ENCODE results near the gene INO80B. TPM values are rescaled to one million over a fixed set of nuclear protein-coding genes. Genes with fewer than 3 reads are reported as not detected.

The INO80B gene
- total and polyA plus RNA-seq, 2 of the 8 experiments (the other 6 are each of a cell fraction or from before 2014, with no cell fraction given), result 3.9 to 18.5 TPM

- TF ChIP-seq E2F6 (IDR thresholded peaks at IDR 0.05) (peak; percentile 47; the same call in 1 of the 2 replicates), SUZ12 (IDR thresholded peaks at IDR 0.05; ENCODE audit: low read length) (no peak), RAD21 (IDR thresholded peaks at IDR 0.05 in 1 of 2, conservative IDR thresholded peaks at IDR 0.05 in 1 of 2; ENCODE audit: low read depth in 2 of 2, low read length in 2 of 2) (no peak), BRCA1 (IDR thresholded peaks at IDR 0.05; ENCODE audit: low read depth, low read length) (no peak), HDAC2 (IDR thresholded peaks at IDR 0.05; ENCODE audit: borderline replicate concordance in 1 of 2, low read depth in 2 of 2, low read length in 2 of 2) (no peak; a peak in 1 of 4 replicates), NANOG (IDR thresholded peaks at IDR 0.05; ENCODE audit: insufficient read depth, low read depth, low read length, poor library complexity, severe bottlenecking) (no peak), TAF1 (IDR thresholded peaks at IDR 0.05; ENCODE audit: low read depth, low read length) (peak; percentile 69; the same call in 1 of the 2 replicates), ATF3 (IDR thresholded peaks at IDR 0.05; ENCODE audit: insufficient read depth, low read depth, low read length) (no peak), KDM5A (IDR thresholded peaks at IDR 0.05; ENCODE audit: low read length) (no peak), SIX5 (IDR thresholded peaks at IDR 0.05; ENCODE audit: low read depth, low read length) (no peak), EGR1 (IDR thresholded peaks at IDR 0.05; ENCODE audit: borderline replicate concordance, low read depth, low read length) (peak; percentile 89; the same call in 1 of the 2 replicates), EP300 (IDR thresholded peaks at IDR 0.05; ENCODE audit: borderline replicate concordance in 1 of 2, low read depth in 2 of 2, low read length in 2 of 2) (no peak), HDAC6 (IDR thresholded peaks at IDR 0.05; ENCODE audit: low read depth, low read length) (no peak), ATF2 (IDR thresholded peaks at IDR 0.05; ENCODE audit: low read length) (0 out of 2 replicates have a peak, but pooled peaks have one; percentile 55), TEAD4 (IDR thresholded peaks at IDR 0.05; ENCODE audit: low read depth, low read length) (peak; percentile 56; the same call in 1 of the 2 replicates), PHF8 (conservative IDR thresholded peaks at IDR 0.05; ENCODE audit: low read depth, low read length) (peak; percentile 63), KDM1A (IDR thresholded peaks at IDR 0.05; ENCODE audit: borderline replicate concordance, low read length) (no peak), CREB1 (IDR thresholded peaks at IDR 0.05) (0 out of 2 replicates have a peak, but pooled peaks have one; percentile 13), CBX8 (IDR thresholded peaks at IDR 0.05; ENCODE audit: borderline replicate concordance, low read depth, low read length) (no peak)
Measured at GRCh38 chr2:74440378-74441169, 14.3 kb upstream of the INO80B start (continued).
